ENCODE data around the gene NFASC.

The NFASC gene

GRCh38 chr1:204928671-204929486 is 58.2 kb downstream of the NFASC start:
- no peak for DNase-seq (ENCODE audit: low spot score)

- no peak for DNase-seq (ENCODE audit: low spot score)
Observed at GRCh38 chr1:204929487-204930154, 59.0 kb downstream of the NFASC start.

- no peak for DNase-seq (ENCODE audit: low spot score)
Observed at GRCh38 chr1:204930155-204930523, 59.5 kb downstream of the NFASC start.

- DNase-seq (ENCODE audit: low spot score): no peak
Observed at GRCh38 chr1:204931313-204931712, 60.7 kb downstream of the NFASC start.

GRCh38 chr1:204931768-204932572 is 61.3 kb downstream of the NFASC start:
- no peak for DNase-seq (ENCODE audit: low spot score)

GRCh38 chr1:204932573-204932909 is 61.9 kb downstream of the NFASC start:
- no peak for DNase-seq (ENCODE audit: low spot score)

GRCh38 chr1:204935155-204935554 is 64.5 kb downstream of the NFASC start:
- no peak for DNase-seq (ENCODE audit: low spot score)

GRCh38 chr1:204936765-204937164 is 66.1 kb downstream of the NFASC start:
- DNase-seq (ENCODE audit: low spot score): no peak

- DNase-seq (ENCODE audit: low spot score): no peak
Observed at GRCh38 chr1:204937901-204938300, 67.2 kb downstream of the NFASC start.

- DNase-seq (ENCODE audit: low spot score): no peak
Observed at GRCh38 chr1:204940591-204940990, 69.9 kb downstream of the NFASC start.

GRCh38 chr1:204941421-204942338 is 71.0 kb downstream of the NFASC start:
- peak; percentile 67 for DNase-seq (ENCODE audit: low spot score)

- no peak for DNase-seq (ENCODE audit: low spot score)
Observed at GRCh38 chr1:204943495-204943894, 72.8 kb downstream of the NFASC start.

- DNase-seq (ENCODE audit: low spot score): no peak
Observed at GRCh38 chr1:204944662-204945061, 74.0 kb downstream of the NFASC start.

- no peak for DNase-seq (ENCODE audit: low spot score)
Observed at GRCh38 chr1:204945565-204945977, 74.9 kb downstream of the NFASC start.

GRCh38 chr1:204946640-204947039 is 76.0 kb downstream of the NFASC start:
- DNase-seq (ENCODE audit: low spot score): no peak

- no peak for DNase-seq (ENCODE audit: low spot score)
Observed at GRCh38 chr1:204947338-204947737, 76.7 kb downstream of the NFASC start.

GRCh38 chr1:204947747-204948146 is 77.1 kb downstream of the NFASC start:
- no peak for DNase-seq (ENCODE audit: low spot score)

- DNase-seq (ENCODE audit: low spot score): no peak
Observed at GRCh38 chr1:204950353-204951001, 79.8 kb downstream of the NFASC start.

- no peak for DNase-seq (ENCODE audit: low spot score)
Observed at GRCh38 chr1:204958317-204959307, 88.0 kb downstream of the NFASC start.

- no peak for DNase-seq (ENCODE audit: low spot score)
Observed at GRCh38 chr1:204959374-204959773, 88.7 kb downstream of the NFASC start.
